Right lobe of liver (tissue), 6 donors: ENCODE results near the gene CASZ1. TPM values are rescaled to one million over a fixed set of nuclear protein-coding genes. Genes with fewer than 3 reads are reported as not detected.
A peak's percentile ranks its signal among the peaks of the same experiment; 100 is the strongest.

Experiments
- ATAC-seq, 4 donors: fragments of 200-7000 bp; cut with Tn5 transposase; one replicate each; pipeline ENCODE4 v1.9.1; 2020; ENCODE audit warnings: mild to moderate bottlenecking in 4 of 4, moderate library complexity in 4 of 4
- DNase-seq, 3 donors: peaks; one replicate each; pipeline ENCODE4 v3.0.0-alpha.2; 2020
- H3K27ac ChIP-seq, 3 donors: fragments of 200-600 bp; one replicate each; pipeline ENCODE4 v1.8.0; 2022
- H3K27me3 ChIP-seq, 2 donors: fragments of 200-600 bp; one replicate each; pipeline ENCODE4 v1.8.0; 2022
- H3K36me3 ChIP-seq, 4 donors: fragments of 200-600 bp; sonication (generic) in 1 of 4; one replicate each; pipeline versions ENCODE4 v1.5.1 to v1.8.0; 2017 to 2022; ENCODE audit warnings: control low read depth in 1 of 4
- H3K4me1 ChIP-seq, 4 donors: fragments of 200-600 bp; sonication (generic) in 1 of 4; one replicate each; pipeline versions ENCODE4 v1.5.1 to v1.8.0; 2017 to 2022; ENCODE audit warnings: control low read depth in 1 of 4
- H3K4me3 ChIP-seq, 3 donors: fragments of 200-600 bp; one replicate each; pipeline ENCODE4 v1.8.0; 2022
- H3K9me3 ChIP-seq, 4 donors: fragments of 200-600 bp; sonication (generic) in 1 of 4; one replicate each; pipeline versions ENCODE4 v1.5.1 to v1.8.0; 2017 to 2022; ENCODE audit warnings: control low read depth in 1 of 4
- POLR2A ChIP-seq: fragments of 450-650 bp; IDR thresholded peaks from one replicate; pipeline ENCODE4 v1.6.1; 2017; ENCODE audit warnings: antibody characterized with exemption, mild to moderate bottlenecking
- WGBS: methylation state at CpG from one replicate; pipeline ENCODE4 v1.1.6; 2018; ENCODE audit warnings: low coverage, low lambda C conversion rate; ENCODE audit not compliant: insufficient coverage; ENCODE audit errors: missing lambda C conversion rate; 5-methylcytosine and 5-hydroxymethylcytosine counted together
- intact Hi-C, 2 donors: fragments of 100-400 bp; cut with DNase I; formaldehyde crosslinking; loops; one replicate each; pipeline versions ENCODE4 v1.11.2 to v1.14.1; 2022
- total RNA-seq, 6 experiments: library from RNA; depleted of rRNA in 2 of 6; stranded (reverse); fragments of >200 nt in 2 of 6; fragmentation: NEBNext Ultra II Directional in 3 of 6; extraction: Animal tissue kit (Norgen Biotek cat#: 25700) in 3 of 6; gene quantifications; one replicate each; pipeline versions ENCODE4 v1.1.0 to v1.2.4, GENCODE V29; 2016 to 2023
- TF ChIP-seq, protein P1 (sequence below), 4 donors: fragments of 200-600 bp in 3 of 4; fragments of 450-650 bp in 1 of 4; IDR thresholded peaks; one replicate each; pipeline versions ENCODE4 v1.5.1 to v1.8.0; 2016 to 2022; ENCODE audit warnings: antibody characterized with exemption in 4 of 4, mild to moderate bottlenecking in 2 of 4
- donor health status: DM: no; HTN: yes; CAD: no.
- donor health status: DM: no; HTN: no; CAD: no.
- donor health status: DM: no; HTN: no; CAD: no.
- donor health status: DM: no; HTN: yes; CAD: no.
- donor health status: DM: no; HTN: yes; CAD: no.

The CASZ1 gene
- total RNA-seq, 6 experiments from 2014 or later = 3.1 to 10.1 (median 5.3) TPM

DNA sequence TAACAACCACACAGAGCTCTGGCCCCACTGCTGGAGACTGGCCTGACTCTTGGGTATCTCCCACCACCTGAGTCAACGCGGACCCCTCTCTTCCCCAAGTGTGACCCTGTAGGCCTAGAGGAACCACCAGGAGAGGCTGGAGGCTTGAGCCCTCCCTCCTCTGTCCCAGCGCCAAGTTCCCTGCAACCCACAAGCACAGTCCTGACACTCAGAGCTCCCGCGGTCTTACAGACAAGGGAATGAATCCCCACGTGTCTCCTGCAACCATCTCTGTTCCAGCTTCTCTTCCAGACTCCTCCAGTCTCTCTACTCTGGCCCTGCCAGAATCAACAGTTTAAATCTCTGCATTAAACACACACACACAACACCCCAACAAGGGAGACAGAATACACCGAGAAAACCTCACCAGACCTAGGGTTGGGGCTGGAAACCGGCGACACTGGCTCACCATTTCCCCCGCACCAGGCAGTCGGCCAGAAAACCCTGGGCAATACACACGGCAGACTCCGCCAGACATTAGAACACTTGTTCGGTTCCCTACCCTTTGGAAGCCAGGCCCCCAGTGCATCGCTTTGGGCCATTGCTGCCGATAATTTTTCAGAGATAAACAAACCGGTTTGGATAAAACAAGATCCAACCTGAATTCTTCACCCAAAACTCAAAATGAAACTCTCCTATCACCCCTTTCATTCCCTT, 21.7 kb downstream of the CASZ1 start:
- Histone ChIP-seq H3K36me3 (no peaks in the 10 kb centered on the region), H3K4me3 (no peak overlapping the region), H3K27me3 (no peaks in the 10 kb centered on the region), H3K4me1 (no peaks in the 10 kb centered on the region), H3K27ac (no peak overlapping the region), H3K9me3 (no peaks in the 10 kb centered on the region)
- intact Hi-C loops = no loop called here
- WGBS = 88% methylated on average over 5 of the region's 17 CpGs
- peak in 2 of 3 donors; percentile 9 to 40 for DNase-seq
- ATAC-seq = no peak
- TF ChIP-seq, protein P1, sequence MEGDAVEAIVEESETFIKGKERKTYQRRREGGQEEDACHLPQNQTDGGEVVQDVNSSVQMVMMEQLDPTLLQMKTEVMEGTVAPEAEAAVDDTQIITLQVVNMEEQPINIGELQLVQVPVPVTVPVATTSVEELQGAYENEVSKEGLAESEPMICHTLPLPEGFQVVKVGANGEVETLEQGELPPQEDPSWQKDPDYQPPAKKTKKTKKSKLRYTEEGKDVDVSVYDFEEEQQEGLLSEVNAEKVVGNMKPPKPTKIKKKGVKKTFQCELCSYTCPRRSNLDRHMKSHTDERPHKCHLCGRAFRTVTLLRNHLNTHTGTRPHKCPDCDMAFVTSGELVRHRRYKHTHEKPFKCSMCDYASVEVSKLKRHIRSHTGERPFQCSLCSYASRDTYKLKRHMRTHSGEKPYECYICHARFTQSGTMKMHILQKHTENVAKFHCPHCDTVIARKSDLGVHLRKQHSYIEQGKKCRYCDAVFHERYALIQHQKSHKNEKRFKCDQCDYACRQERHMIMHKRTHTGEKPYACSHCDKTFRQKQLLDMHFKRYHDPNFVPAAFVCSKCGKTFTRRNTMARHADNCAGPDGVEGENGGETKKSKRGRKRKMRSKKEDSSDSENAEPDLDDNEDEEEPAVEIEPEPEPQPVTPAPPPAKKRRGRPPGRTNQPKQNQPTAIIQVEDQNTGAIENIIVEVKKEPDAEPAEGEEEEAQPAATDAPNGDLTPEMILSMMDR (IDR thresholded peaks at IDR 0.05) = no peak
- TF ChIP-seq POLR2A = no peak

DNA sequence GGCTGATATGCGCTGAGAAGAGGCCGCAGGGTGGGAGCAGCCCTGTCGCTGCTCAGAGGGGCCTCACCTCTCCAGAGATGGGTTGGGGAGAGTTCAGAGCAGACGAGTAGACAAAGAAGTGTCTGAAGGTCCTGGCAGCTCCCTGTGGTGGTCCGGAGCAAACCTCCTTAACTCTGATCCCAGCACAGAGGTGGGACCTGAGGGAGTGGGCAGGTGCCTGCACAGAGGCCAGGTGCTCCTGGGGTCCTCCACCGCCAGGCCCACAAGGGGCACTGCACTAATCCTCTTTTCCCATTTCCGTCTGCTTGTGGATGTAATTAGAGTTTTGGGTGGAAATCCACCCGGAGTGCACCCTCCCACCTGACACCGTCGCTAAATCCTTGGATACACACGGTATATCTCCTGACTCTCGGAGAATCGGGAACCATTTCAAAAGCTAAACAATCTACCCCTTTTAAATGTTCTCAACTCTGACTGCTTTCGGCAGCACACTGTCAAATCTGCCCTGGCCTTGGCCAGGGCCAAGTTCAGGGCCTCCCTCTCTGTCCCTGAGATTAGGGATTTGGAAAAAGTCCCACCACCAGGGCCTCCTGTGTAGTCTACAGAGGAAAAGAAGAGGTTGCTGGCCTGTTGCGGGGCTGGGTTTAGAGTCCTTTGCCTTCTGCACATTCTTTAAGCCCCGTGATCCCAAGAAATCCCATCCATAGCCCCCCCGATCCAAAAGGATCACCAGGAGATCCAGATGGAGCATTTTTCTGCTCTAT, 22.4 kb downstream of the CASZ1 start:
- no peak overlapping the region for H3K4me3 ChIP-seq
- H3K27me3 ChIP-seq = no peaks in the 10 kb centered on the region
- intact Hi-C loops = no loop called here
- no peaks in the 10 kb centered on the region for H3K36me3 ChIP-seq
- 59% methylated on average over 7 of the region's 17 CpGs for WGBS
- H3K4me1 ChIP-seq = no peaks in the 10 kb centered on the region
- TF ChIP-seq POLR2A = no peak
- ATAC-seq = peak; percentile 43 to 68 (median 48)
- no peak overlapping the region for H3K27ac ChIP-seq
- DNase-seq = peak in 2 of 3 donors; percentile 21 to 22
- H3K9me3 ChIP-seq = no peaks in the 10 kb centered on the region

DNA sequence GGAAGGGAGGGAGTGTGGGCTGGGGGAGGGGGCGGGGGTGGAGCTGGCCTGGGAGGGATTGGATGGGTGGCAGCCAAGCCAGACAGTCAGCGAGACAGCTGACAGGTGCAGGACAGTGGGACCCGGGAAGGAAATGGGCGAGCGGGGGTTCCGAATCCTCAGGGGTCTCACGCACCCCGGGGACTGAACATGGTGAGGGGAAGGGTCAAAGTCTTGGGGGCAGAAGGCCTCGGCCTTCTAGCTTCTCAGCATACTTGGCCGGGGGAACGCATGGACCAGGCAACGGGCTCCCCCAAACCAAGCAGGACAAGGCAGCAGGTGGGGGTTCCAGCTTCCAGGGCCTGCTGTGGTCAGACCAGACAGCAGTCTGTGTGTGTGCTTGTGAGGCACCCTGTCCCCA, 23.1 kb downstream of the CASZ1 start:
- intact Hi-C loops = no loop called here
- ATAC-seq = peak in 1 of 4 donors; percentile 15

DNA sequence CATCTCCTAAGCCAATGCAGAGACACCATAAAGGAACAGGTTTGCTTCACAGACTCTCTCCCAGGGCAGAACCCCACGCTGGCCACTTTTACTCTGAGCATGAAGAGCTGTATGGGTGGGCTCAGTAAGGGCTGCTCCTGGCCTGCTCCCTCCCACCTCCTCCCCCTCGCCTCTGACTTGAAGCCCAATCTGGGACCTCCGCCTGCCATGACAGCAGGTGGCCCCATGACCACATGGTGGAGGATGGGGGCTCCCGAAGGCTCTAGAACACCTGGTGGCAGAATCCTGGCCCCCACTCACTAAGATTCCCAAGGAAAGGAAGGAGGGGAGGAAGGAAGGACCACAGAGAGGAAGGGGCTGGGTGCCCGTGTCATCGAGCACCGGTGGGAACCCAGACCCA, 23.7 kb downstream of the CASZ1 start:
- H3K36me3 ChIP-seq = no peaks in the 10 kb centered on the region
- no peak overlapping the region for H3K27ac ChIP-seq
- H3K4me1 ChIP-seq = no peaks in the 10 kb centered on the region
- ATAC-seq (no peak), DNase-seq (no peak)
- intact Hi-C loops = no loop called here
- H3K27me3 ChIP-seq = no peaks in the 10 kb centered on the region
- H3K9me3 ChIP-seq = no peaks in the 10 kb centered on the region
- TF ChIP-seq POLR2A = no peak
- TF ChIP-seq, protein P1 (IDR thresholded peaks at IDR 0.05) = no peak
- no peak overlapping the region for H3K4me3 ChIP-seq
- 66% methylated on average over 4 of the region's 7 CpGs for WGBS

More for the DNA sequence above, 23.1 kb downstream of the CASZ1 start:
- Histone ChIP-seq H3K9me3 (no peaks in the 10 kb centered on the region), H3K27ac (no peak overlapping the region), H3K4me3 (no peak overlapping the region), H3K27me3 (no peaks in the 10 kb centered on the region), H3K36me3 (no peaks in the 10 kb centered on the region), H3K4me1 (no peaks in the 10 kb centered on the region)
- WGBS = 82% methylated on average over 6 of the region's 12 CpGs
- DNase-seq = peak in 1 of 3 donors; percentile 39
- TF ChIP-seq, protein P1 (IDR thresholded peaks at IDR 0.05) = no peak
- no peak for TF ChIP-seq POLR2A

GRCh38 chr1:10771789-10772188, 24.7 kb downstream of the CASZ1 start:
- ATAC-seq (no peak), DNase-seq (peak in 1 of 3 donors; percentile 22)
- H3K4me3 ChIP-seq = no peak overlapping the region
- TF ChIP-seq POLR2A = no peak
- TF ChIP-seq, protein P1 (IDR thresholded peaks at IDR 0.05) = no peak
- H3K9me3 ChIP-seq = no peaks in the 10 kb centered on the region
- WGBS = 60% methylated on average over 7 of the region's 8 CpGs
- H3K4me1 ChIP-seq = no peaks in the 10 kb centered on the region
- intact Hi-C loops = no loop called here
- H3K27ac ChIP-seq = no peak overlapping the region
- no peaks in the 10 kb centered on the region for H3K36me3 ChIP-seq
- H3K27me3 ChIP-seq = no peaks in the 10 kb centered on the region
